ENCODE measurements around the gene METTL26. TPM values are rescaled to one million over a fixed set of nuclear protein-coding genes. Genes with fewer than 3 reads are reported as not detected.

The METTL26 gene
- total RNA-seq, 1 donor from 2014 or later, result 53.5 TPM

GRCh38 chr16:585351-585750 is 50.8 kb downstream of the METTL26 start:
- Histone ChIP-seq H3K27me3 (no peaks in the 10 kb centered on the region), H3K4me1 (peaks cover 17% of the 10 kb centered on the region), H3K27ac (no peak overlapping the region), H3K36me3 (no peaks in the 10 kb centered on the region), H3K9me3 (no peaks in the 10 kb centered on the region), H3K4me3 (no peak overlapping the region)
- intact Hi-C loops (cut with DNase I), result no loop called here
- DNase-seq, result no peak
- TF ChIP-seq CTCF (IDR thresholded peaks at IDR 0.05), result no peak
- no peak for ATAC-seq

Other genes with a start within 250 kb of the METTL26 start
- gene NME4, start 239.1 kb downstream of the METTL26 start, total RNA-seq, result 45.6 TPM
- gene DECR2, start 234.4 kb downstream of the METTL26 start, total RNA-seq, result 14.2 TPM
- gene RAB11FIP3, start 210.7 kb downstream of the METTL26 start, total RNA-seq, result 44.1 TPM
- 45.2 TPM for gene CAPN15, start 108.6 kb downstream of the METTL26 start, total RNA-seq
- gene PRR35, start 75.9 kb downstream of the METTL26 start, total RNA-seq, result not detected
- 0.98 TPM for gene NHLRC4, start 69.3 kb downstream of the METTL26 start, total RNA-seq
- 59.4 TPM for gene PIGQ, start 66.3 kb downstream of the METTL26 start, total RNA-seq
- gene RAB40C, start 46.2 kb downstream of the METTL26 start, total RNA-seq, result 47.6 TPM
- 1.5 TPM for gene WFIKKN1, start 5.3 kb downstream of the METTL26 start, total RNA-seq
- gene MCRIP2, start 5.5 kb upstream of the METTL26 start, total RNA-seq, result 57.9 TPM
- 23.2 TPM for gene WDR90, start 13.1 kb upstream of the METTL26 start, total RNA-seq
- gene RHOT2, start 31.8 kb upstream of the METTL26 start, total RNA-seq, result 92.5 TPM
- 2.0 TPM for gene RHBDL1, start 39.4 kb upstream of the METTL26 start, total RNA-seq
- 98.9 TPM for gene STUB1, start 44.1 kb upstream of the METTL26 start, total RNA-seq
- gene JMJD8, start 48.0 kb upstream of the METTL26 start, total RNA-seq, result 51.3 TPM
- 12.9 TPM for gene WDR24, start 54.1 kb upstream of the METTL26 start, total RNA-seq
- 3.6 TPM for gene FBXL16, start 69.5 kb upstream of the METTL26 start, total RNA-seq
- 30.4 TPM for gene METRN, start 78.8 kb upstream of the METTL26 start, total RNA-seq
- 30.5 TPM for gene ANTKMT, start 84.8 kb upstream of the METTL26 start, total RNA-seq
- 0.78 TPM for gene CCDC78, start 90.1 kb upstream of the METTL26 start, total RNA-seq
- gene HAGHL, start 90.8 kb upstream of the METTL26 start, total RNA-seq, result 8.9 TPM
- 24.2 TPM for gene CIAO3, start 104.7 kb upstream of the METTL26 start, total RNA-seq
- gene MSLN, start 124.4 kb upstream of the METTL26 start, total RNA-seq, result 93.3 TPM
- gene RPUSD1, start 152.1 kb upstream of the METTL26 start, total RNA-seq, result 14.2 TPM
- gene CHTF18, start 152.3 kb upstream of the METTL26 start, total RNA-seq, result 12.3 TPM
- gene GNG13, start 164.4 kb upstream of the METTL26 start, total RNA-seq, result not detected

All from upper lobe of right lung (tissue), 1 donor.